Mesendoderm (in vitro differentiated cells): ENCODE results near the gene SBK2.
A peak's percentile ranks its signal among the peaks of the same experiment; 100 is the strongest.

Source experiments
- DNase-seq: peaks from one replicate; pipeline ENCODE4 v3.0.0; 2013
- H2AK5ac ChIP-seq: 2 replicates; pipeline ENCODE4 v1.6.1; 2013; ENCODE audit warnings: low read length, inconsistent platforms
- H2BK120ac ChIP-seq: 2 replicates; pipeline ENCODE4 v1.6.1; 2013; ENCODE audit warnings: low read depth, mild to moderate bottlenecking, low read length, moderate library complexity, mixed read lengths
- H2BK15ac ChIP-seq: replicated peaks from 2 replicates; pipeline ENCODE4 v1.6.1; 2013; ENCODE audit warnings: low read depth, mild to moderate bottlenecking, moderate library complexity
- H2BK5ac ChIP-seq: 2 replicates; pipeline ENCODE4 v1.6.1; 2013; ENCODE audit warnings: low read length, inconsistent platforms
- H3K18ac ChIP-seq: 2 replicates; pipeline ENCODE4 v1.6.1; 2013; ENCODE audit warnings: mild to moderate bottlenecking, low read length, mixed read lengths
- H3K23ac ChIP-seq: one replicate; pipeline ENCODE4 v1.6.1; 2013; ENCODE audit warnings: low read length
- H3K27ac ChIP-seq: 2 replicates; pipeline ENCODE4 v1.5.1; 2013; ENCODE audit warnings: low read depth, mild to moderate bottlenecking, inconsistent platforms, low read length, moderate library complexity
- H3K27me3 ChIP-seq: 2 replicates; pipeline ENCODE4 v1.6.1; 2013; ENCODE audit warnings: low read length, control low read depth, mild to moderate bottlenecking, inconsistent platforms; ENCODE audit not compliant: insufficient read depth, poor library complexity
- H3K36me3 ChIP-seq: 2 replicates; pipeline ENCODE4 v1.6.1; 2013; ENCODE audit warnings: low read length, inconsistent platforms; ENCODE audit not compliant: control insufficient read depth, insufficient read depth
- H3K4ac ChIP-seq: one replicate; pipeline ENCODE4 v1.6.1; 2013; ENCODE audit warnings: low read depth, mild to moderate bottlenecking, low read length, moderate library complexity
- H3K4me1 ChIP-seq: 2 replicates; pipeline ENCODE4 v1.6.1; 2013; ENCODE audit warnings: low read depth, low read length, inconsistent platforms; ENCODE audit not compliant: control insufficient read depth
- H3K4me2 ChIP-seq: 2 replicates; pipeline ENCODE4 v1.6.1; 2013; ENCODE audit warnings: low read length
- H3K4me3 ChIP-seq: 2 replicates; pipeline ENCODE4 v1.5.1; 2013; ENCODE audit warnings: mild to moderate bottlenecking, low read length
- H3K56ac ChIP-seq: one replicate; pipeline ENCODE4 v1.6.1; 2013; ENCODE audit warnings: low read length
- H3K79me1 ChIP-seq: 2 replicates; pipeline ENCODE4 v1.6.1; 2013; ENCODE audit warnings: low read length, inconsistent platforms
- H3K79me2 ChIP-seq: 2 replicates; pipeline ENCODE4 v1.6.1; 2013; ENCODE audit warnings: mild to moderate bottlenecking, low read length; ENCODE audit not compliant: control insufficient read depth, insufficient read depth
- H3K9ac ChIP-seq: 2 replicates; pipeline ENCODE4 v1.6.1; 2013; ENCODE audit warnings: low read length, inconsistent platforms
- H4K5ac ChIP-seq: one replicate; pipeline ENCODE4 v1.6.1; 2013; ENCODE audit warnings: low read length
- H4K8ac ChIP-seq: one replicate; pipeline ENCODE4 v1.6.1; 2013; ENCODE audit warnings: low read depth, mild to moderate bottlenecking, control low read depth, low read length, moderate library complexity
- WGBS: extraction: QIAGEN DNeasy Blood & Tissue Kit; methylation state at CpG from one replicate; pipeline ENCODE4 v1.1.7; 2013; ENCODE audit warnings: low lambda C conversion rate, missing lambda C conversion rate; ENCODE audit not compliant: insufficient coverage; ENCODE audit errors: extremely low coverage; 5-methylcytosine and 5-hydroxymethylcytosine counted together

The SBK2 gene

GRCh38 chr19:55489711-55490477, 47.0 kb downstream of the SBK2 start:
- no peak for DNase-seq
- H2AK5ac ChIP-seq: no peak overlapping the region
- H3K23ac ChIP-seq: no peak overlapping the region
- no peak overlapping the region for H4K8ac ChIP-seq
- peaks cover 2% of the 10 kb centered on the region for H3K79me1 ChIP-seq
- H3K18ac ChIP-seq: no peak overlapping the region
- H2BK120ac ChIP-seq: no peak overlapping the region
- H3K9ac ChIP-seq: peak overlapping the region; percentile 44
- no peak overlapping the region for H3K27ac ChIP-seq
- no peak overlapping the region for H4K5ac ChIP-seq
- WGBS: no CpG with 5 or more reads among the region's 21 CpGs
- H3K4me3 ChIP-seq: no peak overlapping the region
- H3K36me3 ChIP-seq: no peaks in the 10 kb centered on the region
- H3K4me1 ChIP-seq: peaks cover 8% of the 10 kb centered on the region
- H3K4ac ChIP-seq: no peak overlapping the region
- peak overlapping the region; percentile 54 for H3K56ac ChIP-seq
- no peaks in the 10 kb centered on the region for H3K27me3 ChIP-seq
- H3K4me2 ChIP-seq: no peak overlapping the region
- H2BK5ac ChIP-seq: no peak overlapping the region
- H3K79me2 ChIP-seq: no peaks in the 10 kb centered on the region
- H2BK15ac ChIP-seq: no peak overlapping the region

GRCh38 chr19:55488986-55489710, 47.8 kb downstream of the SBK2 start:
- Histone ChIP-seq H4K8ac (no peak overlapping the region), H3K4me1 (peaks cover 8% of the 10 kb centered on the region), H3K36me3 (no peaks in the 10 kb centered on the region), H2BK5ac (no peak overlapping the region), H3K23ac (no peak overlapping the region), H3K79me1 (peaks cover 2% of the 10 kb centered on the region), H3K79me2 (no peaks in the 10 kb centered on the region), H3K27ac (no peak overlapping the region), H2BK120ac (no peak overlapping the region), H3K4me2 (no peak overlapping the region), H3K4me3 (no peak overlapping the region), H3K18ac (no peak overlapping the region), H3K56ac (peak overlapping the region; percentile 54), H3K9ac (peak overlapping the region; percentile 44), H2AK5ac (no peak overlapping the region), H3K27me3 (no peaks in the 10 kb centered on the region), H2BK15ac (no peak overlapping the region), H3K4ac (no peak overlapping the region), H4K5ac (no peak overlapping the region)
- no peak for DNase-seq
- WGBS: no CpG with 5 or more reads among the region's 36 CpGs

- H3K9ac ChIP-seq: peak within 1 kb of the TSS; percentile 59
- H2BK5ac ChIP-seq: no peak within 1 kb of the TSS
- no peaks in the 10 kb centered on the region for H3K27me3 ChIP-seq
- peaks cover 2% of the 10 kb centered on the region for H3K79me1 ChIP-seq
- H3K4me2 ChIP-seq: peak within 1 kb of the TSS; percentile 15
- no peak within 1 kb of the TSS for H4K8ac ChIP-seq
- no peak within 1 kb of the TSS for H3K4ac ChIP-seq
- no peak within 1 kb of the TSS for H4K5ac ChIP-seq
- no peak within 1 kb of the TSS for H2BK120ac ChIP-seq
- no peaks in the 10 kb centered on the region for H3K36me3 ChIP-seq
- no peaks in the 10 kb centered on the region for H3K79me2 ChIP-seq
- no peak within 1 kb of the TSS for H2AK5ac ChIP-seq
- H3K56ac ChIP-seq: peak within 1 kb of the TSS; percentile 79
- peak within 1 kb of the TSS; percentile 76 for H3K27ac ChIP-seq
- peak; percentile 50 for DNase-seq
- no peak within 1 kb of the TSS for H3K4me3 ChIP-seq
- H3K23ac ChIP-seq: no peak within 1 kb of the TSS
- H2BK15ac ChIP-seq: no peak within 1 kb of the TSS
- WGBS: no CpG with 5 or more reads among the region's 21 CpGs
- peaks cover 8% of the 10 kb centered on the region for H3K4me1 ChIP-seq
- H3K18ac ChIP-seq: no peak within 1 kb of the TSS
Observed at GRCh38 chr19:55487924-55488687, 48.8 kb downstream of the SBK2 start, which contains the start of gene SSC5D. TSS of gene SSC5D (plus strand) at chr19:55488436. CDS start at chr19:55488590, 154 bp downstream.

- H3K9ac ChIP-seq: peak overlapping the region; percentile 59
- peak; percentile 80 for DNase-seq
- no peaks in the 10 kb centered on the region for H3K36me3 ChIP-seq
- H4K8ac ChIP-seq: no peak overlapping the region
- WGBS: no CpG with 5 or more reads among the region's 27 CpGs
- H4K5ac ChIP-seq: no peak overlapping the region
- H3K27me3 ChIP-seq: no peaks in the 10 kb centered on the region
- H3K56ac ChIP-seq: peak overlapping the region; percentile 79
- peaks cover 2% of the 10 kb centered on the region for H3K79me1 ChIP-seq
- peaks cover 8% of the 10 kb centered on the region for H3K4me1 ChIP-seq
- H3K27ac ChIP-seq: peak overlapping the region; percentile 76
- no peak overlapping the region for H3K4ac ChIP-seq
- H3K23ac ChIP-seq: no peak overlapping the region
- H2AK5ac ChIP-seq: no peak overlapping the region
- H3K4me2 ChIP-seq: no peak overlapping the region
- no peak overlapping the region for H2BK120ac ChIP-seq
- no peak overlapping the region for H2BK15ac ChIP-seq
- no peak overlapping the region for H3K18ac ChIP-seq
- H3K79me2 ChIP-seq: no peaks in the 10 kb centered on the region
- H2BK5ac ChIP-seq: no peak overlapping the region
- no peak overlapping the region for H3K4me3 ChIP-seq
Observed at GRCh38 chr19:55486971-55487923, 49.7 kb downstream of the SBK2 start.
